ENCODE data around the gene L1TD1. TPM values are rescaled to one million over a fixed set of nuclear protein-coding genes. Genes with fewer than 3 reads are reported as not detected.
"Not testable (repeated sequence)": the region's sequence is repeated elsewhere in the genome, so short reads cannot be mapped to it uniquely, and the experiment has no call there.

Gene L1TD1
- total and polyA plus RNA-seq, 2 donors (not counting 1 experiment from before 2014, with no cell fraction given) = 0.17 TPM; not detected in 1

DNA sequence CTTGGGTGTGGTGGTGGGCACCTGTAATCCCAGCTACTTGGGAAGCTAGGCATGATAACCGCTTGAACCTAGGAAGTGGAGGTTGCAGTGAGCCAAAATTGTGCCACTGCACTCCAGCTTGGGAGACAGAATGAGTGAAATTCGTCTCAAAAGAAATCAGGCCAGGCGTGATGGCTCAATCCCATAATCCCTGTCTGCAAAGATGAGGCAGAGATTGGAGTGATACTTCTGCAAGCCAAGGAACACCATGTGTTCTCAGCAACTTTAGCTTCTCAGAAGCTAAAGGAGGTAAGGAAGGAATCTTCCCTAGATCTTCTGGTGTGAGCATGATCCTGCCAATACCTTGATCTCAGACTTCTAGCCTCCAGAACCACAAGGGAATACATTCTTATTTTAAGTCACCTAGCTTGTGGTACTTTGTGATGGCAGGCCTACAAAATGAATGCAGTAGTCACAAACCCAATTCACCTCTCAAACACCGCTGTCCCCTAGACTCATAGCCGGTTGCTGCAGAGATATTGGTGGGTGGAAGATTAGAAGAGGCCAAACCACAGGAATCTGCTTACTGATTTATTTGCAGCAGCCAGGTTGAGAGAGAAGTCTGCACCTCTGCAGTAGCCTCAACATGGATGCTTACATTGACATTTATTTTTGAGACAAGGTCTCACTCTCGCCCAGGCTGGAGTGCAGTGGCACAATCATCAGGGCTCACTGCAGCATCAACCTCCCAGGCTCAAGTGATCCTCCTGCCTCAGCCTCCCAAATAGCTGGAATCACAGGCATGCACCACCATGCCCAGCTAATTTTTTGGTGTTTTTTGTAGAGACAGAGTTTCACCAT lies 18.6 kb downstream of the L1TD1 start:
- no peak overlapping the region for H3K9ac ChIP-seq (ENCODE audit: insufficient read depth, low read length)
- H4K20me1 ChIP-seq (ENCODE audit: control insufficient read depth, extremely low read depth, insufficient read depth, low read length) = no peaks in the 10 kb centered on the region

DNA sequence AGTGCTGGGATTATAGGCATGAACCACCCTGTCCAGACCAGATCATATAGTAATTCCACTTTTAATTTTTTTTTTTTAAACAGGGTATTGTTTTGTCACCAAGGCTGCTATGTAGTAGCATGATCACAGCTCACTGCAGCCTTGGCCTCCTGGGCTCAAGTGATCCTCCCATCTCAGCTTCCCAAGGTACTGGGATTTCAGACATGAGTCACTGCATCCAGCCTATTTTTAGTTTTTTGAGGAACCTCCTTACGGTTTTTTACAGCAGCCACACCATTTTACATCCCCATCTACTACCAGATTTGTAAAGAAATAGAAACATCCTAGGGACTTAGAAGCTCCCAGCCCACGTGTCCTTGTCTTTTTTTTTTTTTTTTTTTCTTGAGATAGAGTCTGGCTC lies 24.0 kb downstream of the L1TD1 start:
- Histone ChIP-seq H4K20me1 (ENCODE audit: control insufficient read depth, extremely low read depth, insufficient read depth, low read length) (no peaks in the 10 kb centered on the region), H3K4me3 (replicated peaks in 1 of 4; ENCODE audit: control extremely low read depth in 1 of 4, insufficient read depth in 1 of 4, low read depth in 3 of 4, low read length in 4 of 4) (no peak overlapping the region), H3K27me3 (ENCODE audit: control insufficient read depth, insufficient read depth, low read length) (no peaks in the 10 kb centered on the region), H3K36me3 (ENCODE audit: control insufficient read depth, insufficient read depth, low read length) (no peaks in the 10 kb centered on the region), H3K27ac (ENCODE audit: insufficient read depth, low read length) (no peak overlapping the region), H3K9ac (ENCODE audit: insufficient read depth, low read length) (no peak overlapping the region), H3K4me2 (ENCODE audit: extremely low read depth, insufficient read depth, low read length) (no peak overlapping the region), H2AFZ (ENCODE audit: low read length) (no peak overlapping the region), H3K4me1 (ENCODE audit: control insufficient read depth, extremely low read depth, insufficient read depth, low read length) (no peaks in the 10 kb centered on the region), H3K9me3 (ENCODE audit: control insufficient read depth, insufficient read depth, low read depth, low read length) (no peaks in the 10 kb centered on the region), H3K79me2 (ENCODE audit: control insufficient read depth, insufficient read depth, low read length) (no peaks in the 10 kb centered on the region)
- DNase-seq (ENCODE audit: low read depth in 2 of 2) = no peak
- TF ChIP-seq, protein P1, sequence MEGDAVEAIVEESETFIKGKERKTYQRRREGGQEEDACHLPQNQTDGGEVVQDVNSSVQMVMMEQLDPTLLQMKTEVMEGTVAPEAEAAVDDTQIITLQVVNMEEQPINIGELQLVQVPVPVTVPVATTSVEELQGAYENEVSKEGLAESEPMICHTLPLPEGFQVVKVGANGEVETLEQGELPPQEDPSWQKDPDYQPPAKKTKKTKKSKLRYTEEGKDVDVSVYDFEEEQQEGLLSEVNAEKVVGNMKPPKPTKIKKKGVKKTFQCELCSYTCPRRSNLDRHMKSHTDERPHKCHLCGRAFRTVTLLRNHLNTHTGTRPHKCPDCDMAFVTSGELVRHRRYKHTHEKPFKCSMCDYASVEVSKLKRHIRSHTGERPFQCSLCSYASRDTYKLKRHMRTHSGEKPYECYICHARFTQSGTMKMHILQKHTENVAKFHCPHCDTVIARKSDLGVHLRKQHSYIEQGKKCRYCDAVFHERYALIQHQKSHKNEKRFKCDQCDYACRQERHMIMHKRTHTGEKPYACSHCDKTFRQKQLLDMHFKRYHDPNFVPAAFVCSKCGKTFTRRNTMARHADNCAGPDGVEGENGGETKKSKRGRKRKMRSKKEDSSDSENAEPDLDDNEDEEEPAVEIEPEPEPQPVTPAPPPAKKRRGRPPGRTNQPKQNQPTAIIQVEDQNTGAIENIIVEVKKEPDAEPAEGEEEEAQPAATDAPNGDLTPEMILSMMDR (conservative IDR thresholded peaks at IDR 0.05 in 1 of 2, IDR thresholded peaks at IDR 0.05 in 1 of 2; ENCODE audit: low read depth in 1 of 2, low read length in 2 of 2) = no peak
- TF ChIP-seq EZH2 (IDR thresholded peaks at IDR 0.05; ENCODE audit: low read length, missing control alignments) = no peak

More for the DNA sequence above, 18.6 kb downstream of the L1TD1 start:
- Histone ChIP-seq H3K4me1 (ENCODE audit: control insufficient read depth, extremely low read depth, insufficient read depth, low read length) (no peaks in the 10 kb centered on the region), H3K36me3 (ENCODE audit: control insufficient read depth, insufficient read depth, low read length) (no peaks in the 10 kb centered on the region), H3K27me3 (ENCODE audit: control insufficient read depth, insufficient read depth, low read length) (no peaks in the 10 kb centered on the region), H3K4me3 (replicated peaks in 1 of 4; ENCODE audit: control extremely low read depth in 1 of 4, insufficient read depth in 1 of 4, low read depth in 3 of 4, low read length in 4 of 4) (no peak overlapping the region), H3K4me2 (ENCODE audit: extremely low read depth, insufficient read depth, low read length) (no peak overlapping the region), H3K79me2 (ENCODE audit: control insufficient read depth, insufficient read depth, low read length) (no peaks in the 10 kb centered on the region), H3K9me3 (ENCODE audit: control insufficient read depth, insufficient read depth, low read depth, low read length) (no peaks in the 10 kb centered on the region), H3K27ac (ENCODE audit: insufficient read depth, low read length) (no peak overlapping the region), H2AFZ (ENCODE audit: low read length) (no peak overlapping the region)
- DNase-seq (ENCODE audit: low read depth in 2 of 2) = peak in 1 of 2 donors; percentile 44
- TF ChIP-seq, protein P1 (conservative IDR thresholded peaks at IDR 0.05 in 1 of 2, IDR thresholded peaks at IDR 0.05 in 1 of 2; ENCODE audit: low read depth in 1 of 2, low read length in 2 of 2) = no peak

DNA sequence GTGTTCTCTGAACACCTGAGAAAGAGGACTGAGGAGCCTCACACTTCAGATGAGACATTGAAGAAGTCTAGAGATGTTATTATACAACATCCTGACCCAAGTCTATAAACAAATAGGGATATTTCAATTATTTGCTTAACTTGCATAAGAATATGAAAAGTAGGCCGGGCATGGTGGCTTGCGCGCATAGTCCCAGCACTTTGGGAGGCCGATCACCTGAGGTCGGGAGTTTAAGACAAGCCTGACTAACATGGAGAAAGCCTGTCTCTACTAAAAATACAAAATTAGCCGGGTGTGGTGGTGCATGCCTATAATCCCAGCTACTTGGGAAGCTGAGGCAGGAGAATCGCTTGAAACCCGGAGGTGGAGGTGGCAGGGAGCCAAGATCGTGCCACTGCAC lies 25.8 kb downstream of the L1TD1 start:
- not testable (repeated sequence) for H3K27ac ChIP-seq (ENCODE audit: insufficient read depth, low read length); H3K9me3 ChIP-seq (ENCODE audit: control insufficient read depth, insufficient read depth, low read depth, low read length); H3K4me2 ChIP-seq (ENCODE audit: extremely low read depth, insufficient read depth, low read length); H3K36me3 ChIP-seq (ENCODE audit: control insufficient read depth, insufficient read depth, low read length); DNase-seq (ENCODE audit: low read depth in 2 of 2); H4K20me1 ChIP-seq (ENCODE audit: control insufficient read depth, extremely low read depth, insufficient read depth, low read length); H2AFZ ChIP-seq (ENCODE audit: low read length); H3K9ac ChIP-seq (ENCODE audit: insufficient read depth, low read length); H3K4me1 ChIP-seq (ENCODE audit: control insufficient read depth, extremely low read depth, insufficient read depth, low read length); H3K79me2 ChIP-seq (ENCODE audit: control insufficient read depth, insufficient read depth, low read length); H3K4me3 ChIP-seq (replicated peaks in 1 of 4; ENCODE audit: control extremely low read depth in 1 of 4, insufficient read depth in 1 of 4, low read depth in 3 of 4, low read length in 4 of 4); H3K27me3 ChIP-seq (ENCODE audit: control insufficient read depth, insufficient read depth, low read length)

Data from fibroblast of lung (primary cell).